ENCODE measurements around the gene RBP3. TPM values are rescaled to one million over a fixed set of nuclear protein-coding genes. Genes with fewer than 3 reads are reported as not detected.

The RBP3 gene
- total and polyA plus RNA-seq, 2 donors (not counting 1 experiment from before 2014, with no cell fraction given), result not detected

DNA sequence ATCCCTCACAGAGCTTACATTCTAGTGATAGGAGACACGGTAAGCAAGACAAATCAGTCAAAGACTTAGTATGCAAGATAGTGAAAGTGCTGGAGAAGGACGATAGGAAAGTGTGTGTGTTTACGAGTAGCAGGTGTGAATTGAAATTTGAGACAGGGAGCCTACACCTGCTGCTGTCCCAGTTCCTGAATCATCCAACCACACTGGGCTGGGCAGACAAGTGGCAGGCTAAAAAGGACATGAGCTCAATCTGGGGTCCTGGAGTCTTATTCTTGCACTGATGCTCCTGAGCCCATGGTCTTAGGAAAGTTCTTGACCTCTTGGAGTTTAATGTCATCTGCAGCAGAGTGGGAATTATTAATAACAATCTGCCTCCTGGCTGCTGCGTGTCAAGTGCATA is 16.2 kb downstream of the RBP3 start:
- Histone ChIP-seq H4K20me1 (ENCODE audit: control insufficient read depth, extremely low read depth, insufficient read depth, low read length) (no peaks in the 10 kb centered on the region), H3K36me3 (ENCODE audit: control insufficient read depth, insufficient read depth, low read length) (no peaks in the 10 kb centered on the region), H3K4me3 (replicated peaks in 1 of 4; ENCODE audit: control extremely low read depth in 1 of 4, insufficient read depth in 1 of 4, low read depth in 3 of 4, low read length in 4 of 4) (no peak overlapping the region), H3K4me2 (ENCODE audit: extremely low read depth, insufficient read depth, low read length) (no peak overlapping the region), H3K79me2 (ENCODE audit: control insufficient read depth, insufficient read depth, low read length) (no peaks in the 10 kb centered on the region), H3K27me3 (ENCODE audit: control insufficient read depth, insufficient read depth, low read length) (peaks cover 11% of the 10 kb centered on the region), H3K9me3 (ENCODE audit: control insufficient read depth, insufficient read depth, low read depth, low read length) (no peaks in the 10 kb centered on the region), H3K27ac (ENCODE audit: insufficient read depth, low read length) (no peak overlapping the region), H3K9ac (ENCODE audit: insufficient read depth, low read length) (no peak overlapping the region), H2AFZ (ENCODE audit: low read length) (no peak overlapping the region), H3K4me1 (ENCODE audit: control insufficient read depth, extremely low read depth, insufficient read depth, low read length) (no peaks in the 10 kb centered on the region)
- no peak for DNase-seq (ENCODE audit: low read depth in 2 of 2)
- TF ChIP-seq CTCF (conservative IDR thresholded peaks at IDR 0.05 in 1 of 2, IDR thresholded peaks at IDR 0.05 in 1 of 2; ENCODE audit: low read depth in 1 of 2, low read length in 2 of 2) (no peak), EZH2 (IDR thresholded peaks at IDR 0.05; ENCODE audit: low read length, missing control alignments) (no peak)

- no peaks in the 10 kb centered on the region for H3K4me1 ChIP-seq (ENCODE audit: control insufficient read depth, extremely low read depth, insufficient read depth, low read length)
- H3K9me3 ChIP-seq (ENCODE audit: control insufficient read depth, insufficient read depth, low read depth, low read length), result no peaks in the 10 kb centered on the region
- H3K79me2 ChIP-seq (ENCODE audit: control insufficient read depth, insufficient read depth, low read length), result no peaks in the 10 kb centered on the region
- H2AFZ ChIP-seq (ENCODE audit: low read length), result no peak overlapping the region
- H3K27ac ChIP-seq (ENCODE audit: insufficient read depth, low read length), result no peak overlapping the region
- DNase-seq (ENCODE audit: low read depth in 2 of 2), result no peak
- H3K4me3 ChIP-seq (replicated peaks in 1 of 4; ENCODE audit: control extremely low read depth in 1 of 4, insufficient read depth in 1 of 4, low read depth in 3 of 4, low read length in 4 of 4), result no peak overlapping the region
- no peak overlapping the region for H3K4me2 ChIP-seq (ENCODE audit: extremely low read depth, insufficient read depth, low read length)
- peaks cover 11% of the 10 kb centered on the region for H3K27me3 ChIP-seq (ENCODE audit: control insufficient read depth, insufficient read depth, low read length)
- H3K9ac ChIP-seq (ENCODE audit: insufficient read depth, low read length), result no peak overlapping the region
- no peak for TF ChIP-seq EZH2 (IDR thresholded peaks at IDR 0.05; ENCODE audit: low read length, missing control alignments)
- no peak for TF ChIP-seq CTCF (conservative IDR thresholded peaks at IDR 0.05 in 1 of 2, IDR thresholded peaks at IDR 0.05 in 1 of 2; ENCODE audit: low read depth in 1 of 2, low read length in 2 of 2)
- H4K20me1 ChIP-seq (ENCODE audit: control insufficient read depth, extremely low read depth, insufficient read depth, low read length), result no peaks in the 10 kb centered on the region
- no peaks in the 10 kb centered on the region for H3K36me3 ChIP-seq (ENCODE audit: control insufficient read depth, insufficient read depth, low read length)
These were observed 16.7 kb downstream of the RBP3 start for GRCh38 chr10:47364911-47365310.

GRCh38 chr10:47365431-47366180 is 17.4 kb downstream of the RBP3 start:
- TF ChIP-seq EZH2 (IDR thresholded peaks at IDR 0.05; ENCODE audit: low read length, missing control alignments) (no peak), CTCF (conservative IDR thresholded peaks at IDR 0.05 in 1 of 2, IDR thresholded peaks at IDR 0.05 in 1 of 2; ENCODE audit: low read depth in 1 of 2, low read length in 2 of 2) (no peak)

More at GRCh38 chr10:47365431-47366180, 17.4 kb downstream of the RBP3 start:
- Histone ChIP-seq H3K9me3 (ENCODE audit: control insufficient read depth, insufficient read depth, low read depth, low read length) (no peaks in the 10 kb centered on the region), H3K4me3 (replicated peaks in 1 of 4; ENCODE audit: control extremely low read depth in 1 of 4, insufficient read depth in 1 of 4, low read depth in 3 of 4, low read length in 4 of 4) (no peak overlapping the region), H3K79me2 (ENCODE audit: control insufficient read depth, insufficient read depth, low read length) (no peaks in the 10 kb centered on the region), H3K9ac (ENCODE audit: insufficient read depth, low read length) (no peak overlapping the region), H3K4me2 (ENCODE audit: extremely low read depth, insufficient read depth, low read length) (no peak overlapping the region), H2AFZ (ENCODE audit: low read length) (no peak overlapping the region), H3K36me3 (ENCODE audit: control insufficient read depth, insufficient read depth, low read length) (no peaks in the 10 kb centered on the region), H4K20me1 (ENCODE audit: control insufficient read depth, extremely low read depth, insufficient read depth, low read length) (no peaks in the 10 kb centered on the region), H3K4me1 (ENCODE audit: control insufficient read depth, extremely low read depth, insufficient read depth, low read length) (no peaks in the 10 kb centered on the region), H3K27ac (ENCODE audit: insufficient read depth, low read length) (no peak overlapping the region), H3K27me3 (ENCODE audit: control insufficient read depth, insufficient read depth, low read length) (peaks cover 11% of the 10 kb centered on the region)
- no peak for DNase-seq (ENCODE audit: low read depth in 2 of 2)

Data from fibroblast of lung (primary cell).